ENCODE results near the gene GIMAP2. TPM values are rescaled to one million over a fixed set of nuclear protein-coding genes. Genes with fewer than 3 reads are reported as not detected.

The GIMAP2 gene
- total and polyA plus RNA-seq, 2 donors (not counting 1 experiment from before 2014, with no cell fraction given): 1.4 to 13.9 TPM

DNA sequence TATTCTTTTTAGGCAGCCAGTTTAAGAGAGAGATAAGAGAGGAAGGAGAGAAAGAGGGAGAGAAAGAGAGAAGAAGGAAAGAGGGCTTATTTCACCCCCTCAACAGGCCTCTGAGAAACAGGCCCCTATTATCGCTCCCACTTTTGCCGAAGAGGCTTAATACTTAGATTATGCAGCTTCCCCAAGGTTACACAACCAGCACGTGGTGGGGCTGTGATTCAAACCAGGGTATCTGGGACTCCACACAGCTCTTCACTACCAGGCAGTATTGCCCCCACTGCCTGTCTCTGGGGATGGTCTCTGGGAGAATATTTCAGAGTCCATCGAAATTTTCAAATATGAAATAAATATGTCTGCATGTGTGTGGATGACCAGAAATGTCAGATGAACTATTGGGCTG, 33.9 kb downstream of the GIMAP2 start:
- Histone ChIP-seq H3K4me1 (ENCODE audit: control insufficient read depth, extremely low read depth, insufficient read depth, low read length) (no peaks in the 10 kb centered on the region), H2AFZ (ENCODE audit: low read length) (no peak overlapping the region), H3K9ac (ENCODE audit: insufficient read depth, low read length) (no peak overlapping the region), H3K27ac (ENCODE audit: insufficient read depth, low read length) (no peak overlapping the region), H3K27me3 (ENCODE audit: control insufficient read depth, insufficient read depth, low read length) (no peaks in the 10 kb centered on the region), H3K4me3 (replicated peaks in 1 of 4; ENCODE audit: control extremely low read depth in 1 of 4, insufficient read depth in 1 of 4, low read depth in 3 of 4, low read length in 4 of 4) (no peak overlapping the region), H3K4me2 (ENCODE audit: extremely low read depth, insufficient read depth, low read length) (no peak overlapping the region), H4K20me1 (ENCODE audit: control insufficient read depth, extremely low read depth, insufficient read depth, low read length) (no peaks in the 10 kb centered on the region), H3K79me2 (ENCODE audit: control insufficient read depth, insufficient read depth, low read length) (no peaks in the 10 kb centered on the region), H3K36me3 (ENCODE audit: control insufficient read depth, insufficient read depth, low read length) (no peaks in the 10 kb centered on the region), H3K9me3 (ENCODE audit: control insufficient read depth, insufficient read depth, low read depth, low read length) (no peaks in the 10 kb centered on the region)
- TF ChIP-seq, protein P1, sequence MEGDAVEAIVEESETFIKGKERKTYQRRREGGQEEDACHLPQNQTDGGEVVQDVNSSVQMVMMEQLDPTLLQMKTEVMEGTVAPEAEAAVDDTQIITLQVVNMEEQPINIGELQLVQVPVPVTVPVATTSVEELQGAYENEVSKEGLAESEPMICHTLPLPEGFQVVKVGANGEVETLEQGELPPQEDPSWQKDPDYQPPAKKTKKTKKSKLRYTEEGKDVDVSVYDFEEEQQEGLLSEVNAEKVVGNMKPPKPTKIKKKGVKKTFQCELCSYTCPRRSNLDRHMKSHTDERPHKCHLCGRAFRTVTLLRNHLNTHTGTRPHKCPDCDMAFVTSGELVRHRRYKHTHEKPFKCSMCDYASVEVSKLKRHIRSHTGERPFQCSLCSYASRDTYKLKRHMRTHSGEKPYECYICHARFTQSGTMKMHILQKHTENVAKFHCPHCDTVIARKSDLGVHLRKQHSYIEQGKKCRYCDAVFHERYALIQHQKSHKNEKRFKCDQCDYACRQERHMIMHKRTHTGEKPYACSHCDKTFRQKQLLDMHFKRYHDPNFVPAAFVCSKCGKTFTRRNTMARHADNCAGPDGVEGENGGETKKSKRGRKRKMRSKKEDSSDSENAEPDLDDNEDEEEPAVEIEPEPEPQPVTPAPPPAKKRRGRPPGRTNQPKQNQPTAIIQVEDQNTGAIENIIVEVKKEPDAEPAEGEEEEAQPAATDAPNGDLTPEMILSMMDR (conservative IDR thresholded peaks at IDR 0.05 in 1 of 2, IDR thresholded peaks at IDR 0.05 in 1 of 2; ENCODE audit: low read depth in 1 of 2, low read length in 2 of 2): no peak
- no peak for TF ChIP-seq EZH2 (IDR thresholded peaks at IDR 0.05; ENCODE audit: low read length, missing control alignments)
- no peak for DNase-seq (ENCODE audit: low read depth in 2 of 2)

- H3K27me3 ChIP-seq (ENCODE audit: control insufficient read depth, insufficient read depth, low read length): no peaks in the 10 kb centered on the region
Observed at GRCh38 chr7:150719960-150720891, 34.7 kb downstream of the GIMAP2 start.

GRCh38 chr7:150721970-150722373, 36.5 kb downstream of the GIMAP2 start:
- H3K79me2 ChIP-seq (ENCODE audit: control insufficient read depth, insufficient read depth, low read length): no peaks in the 10 kb centered on the region
- no peak for DNase-seq (ENCODE audit: low read depth in 2 of 2)
- H3K4me1 ChIP-seq (ENCODE audit: control insufficient read depth, extremely low read depth, insufficient read depth, low read length): no peaks in the 10 kb centered on the region
- H3K36me3 ChIP-seq (ENCODE audit: control insufficient read depth, insufficient read depth, low read length): no peaks in the 10 kb centered on the region
- H3K9me3 ChIP-seq (ENCODE audit: control insufficient read depth, insufficient read depth, low read depth, low read length): no peaks in the 10 kb centered on the region
- no peak overlapping the region for H3K4me3 ChIP-seq (replicated peaks in 1 of 4; ENCODE audit: control extremely low read depth in 1 of 4, insufficient read depth in 1 of 4, low read depth in 3 of 4, low read length in 4 of 4)
- H3K27me3 ChIP-seq (ENCODE audit: control insufficient read depth, insufficient read depth, low read length): no peaks in the 10 kb centered on the region
- no peak overlapping the region for H2AFZ ChIP-seq (ENCODE audit: low read length)
- H3K9ac ChIP-seq (ENCODE audit: insufficient read depth, low read length): no peak overlapping the region
- no peaks in the 10 kb centered on the region for H4K20me1 ChIP-seq (ENCODE audit: control insufficient read depth, extremely low read depth, insufficient read depth, low read length)
- TF ChIP-seq, protein P1 (conservative IDR thresholded peaks at IDR 0.05 in 1 of 2, IDR thresholded peaks at IDR 0.05 in 1 of 2; ENCODE audit: low read depth in 1 of 2, low read length in 2 of 2): no peak
- no peak for TF ChIP-seq EZH2 (IDR thresholded peaks at IDR 0.05; ENCODE audit: low read length, missing control alignments)
- no peak overlapping the region for H3K27ac ChIP-seq (ENCODE audit: insufficient read depth, low read length)
- H3K4me2 ChIP-seq (ENCODE audit: extremely low read depth, insufficient read depth, low read length): no peak overlapping the region

More at GRCh38 chr7:150719960-150720891, 34.7 kb downstream of the GIMAP2 start:
- Histone ChIP-seq H3K27ac (ENCODE audit: insufficient read depth, low read length) (no peak overlapping the region), H3K4me2 (ENCODE audit: extremely low read depth, insufficient read depth, low read length) (no peak overlapping the region), H3K36me3 (ENCODE audit: control insufficient read depth, insufficient read depth, low read length) (no peaks in the 10 kb centered on the region), H3K79me2 (ENCODE audit: control insufficient read depth, insufficient read depth, low read length) (no peaks in the 10 kb centered on the region), H4K20me1 (ENCODE audit: control insufficient read depth, extremely low read depth, insufficient read depth, low read length) (no peaks in the 10 kb centered on the region), H3K4me3 (replicated peaks in 1 of 4; ENCODE audit: control extremely low read depth in 1 of 4, insufficient read depth in 1 of 4, low read depth in 3 of 4, low read length in 4 of 4) (no peak overlapping the region), H3K4me1 (ENCODE audit: control insufficient read depth, extremely low read depth, insufficient read depth, low read length) (no peaks in the 10 kb centered on the region), H3K9ac (ENCODE audit: insufficient read depth, low read length) (no peak overlapping the region), H3K9me3 (ENCODE audit: control insufficient read depth, insufficient read depth, low read depth, low read length) (no peaks in the 10 kb centered on the region), H2AFZ (ENCODE audit: low read length) (no peak overlapping the region)
- TF ChIP-seq, protein P1 (conservative IDR thresholded peaks at IDR 0.05 in 1 of 2, IDR thresholded peaks at IDR 0.05 in 1 of 2; ENCODE audit: low read depth in 1 of 2, low read length in 2 of 2): no peak
- no peak for TF ChIP-seq EZH2 (IDR thresholded peaks at IDR 0.05; ENCODE audit: low read length, missing control alignments)
- no peak for DNase-seq (ENCODE audit: low read depth in 2 of 2)

All from fibroblast of lung (primary cell).